GM12801 (cell line): ENCODE data around the gene GUCA1C.

Experiments used
- TF ChIP-seq, protein P1 (sequence below): IDR thresholded peaks from one replicate; pipeline ENCODE4 v1.5.1; 2011; ENCODE audit warnings: control low read depth; ENCODE audit not compliant: insufficient read length; ENCODE audit errors: extremely low read depth

The GUCA1C gene

DNA sequence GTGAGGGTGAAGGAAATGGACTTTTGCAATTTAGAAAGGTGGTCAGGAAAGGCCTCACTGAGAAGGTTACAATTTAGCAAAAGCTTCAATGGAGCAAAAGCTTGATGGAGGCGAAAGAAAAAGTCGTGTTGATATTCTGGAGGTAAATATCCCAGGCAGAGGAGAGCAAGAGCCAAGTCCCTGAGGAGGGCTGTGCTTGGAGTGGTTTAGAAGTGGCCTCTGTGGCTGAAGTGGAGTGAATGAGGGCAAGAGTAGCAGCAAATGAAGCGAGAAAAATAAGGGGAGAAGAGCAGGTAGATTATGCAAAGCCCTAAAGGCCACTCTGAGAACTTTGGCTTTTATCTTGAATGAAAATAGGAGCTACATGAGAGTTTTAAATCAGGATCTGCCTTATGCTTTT lies 54.1 kb downstream of the GUCA1C start:
- TF ChIP-seq, protein P1, sequence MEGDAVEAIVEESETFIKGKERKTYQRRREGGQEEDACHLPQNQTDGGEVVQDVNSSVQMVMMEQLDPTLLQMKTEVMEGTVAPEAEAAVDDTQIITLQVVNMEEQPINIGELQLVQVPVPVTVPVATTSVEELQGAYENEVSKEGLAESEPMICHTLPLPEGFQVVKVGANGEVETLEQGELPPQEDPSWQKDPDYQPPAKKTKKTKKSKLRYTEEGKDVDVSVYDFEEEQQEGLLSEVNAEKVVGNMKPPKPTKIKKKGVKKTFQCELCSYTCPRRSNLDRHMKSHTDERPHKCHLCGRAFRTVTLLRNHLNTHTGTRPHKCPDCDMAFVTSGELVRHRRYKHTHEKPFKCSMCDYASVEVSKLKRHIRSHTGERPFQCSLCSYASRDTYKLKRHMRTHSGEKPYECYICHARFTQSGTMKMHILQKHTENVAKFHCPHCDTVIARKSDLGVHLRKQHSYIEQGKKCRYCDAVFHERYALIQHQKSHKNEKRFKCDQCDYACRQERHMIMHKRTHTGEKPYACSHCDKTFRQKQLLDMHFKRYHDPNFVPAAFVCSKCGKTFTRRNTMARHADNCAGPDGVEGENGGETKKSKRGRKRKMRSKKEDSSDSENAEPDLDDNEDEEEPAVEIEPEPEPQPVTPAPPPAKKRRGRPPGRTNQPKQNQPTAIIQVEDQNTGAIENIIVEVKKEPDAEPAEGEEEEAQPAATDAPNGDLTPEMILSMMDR, result no peak

DNA sequence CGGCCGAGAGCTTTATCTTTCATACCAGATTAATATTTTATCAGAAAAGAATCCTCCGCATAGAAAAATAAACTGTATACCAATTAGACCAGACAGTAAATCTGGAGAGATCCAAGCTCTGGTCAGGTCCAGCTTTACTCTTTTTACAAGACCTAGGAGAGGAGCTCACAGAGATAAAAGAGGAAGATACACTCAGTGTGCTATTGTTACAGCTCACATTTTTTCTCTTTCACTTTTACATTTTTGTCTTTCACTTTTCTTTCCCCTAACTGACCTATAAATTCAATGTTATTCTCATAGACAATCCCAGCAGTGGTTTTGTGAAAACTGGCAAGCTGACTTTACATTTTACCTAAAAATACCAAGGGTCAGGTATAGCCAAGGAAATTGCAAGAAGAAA lies 55.8 kb downstream of the GUCA1C start:
- TF ChIP-seq, protein P1, result no peak

DNA sequence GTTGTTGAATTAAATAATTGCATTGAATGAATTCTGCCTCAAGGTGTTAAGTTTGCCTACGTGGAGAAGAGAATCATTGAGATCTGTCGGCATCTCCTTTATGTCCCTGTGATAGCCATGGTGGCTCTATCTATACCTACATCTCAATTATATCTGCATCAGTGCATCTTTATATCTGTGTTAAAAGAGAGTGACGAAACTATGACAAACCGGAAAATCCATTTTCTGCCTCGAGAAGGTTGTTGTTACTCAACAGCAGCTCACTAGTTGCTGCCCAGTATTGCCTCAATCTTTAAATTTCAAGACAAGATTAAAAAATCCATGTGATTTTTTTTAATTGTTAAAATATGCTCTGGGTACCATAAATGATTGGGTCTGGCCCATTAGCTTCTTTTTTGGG lies 58.7 kb downstream of the GUCA1C start:
- TF ChIP-seq, protein P1, result no peak

DNA sequence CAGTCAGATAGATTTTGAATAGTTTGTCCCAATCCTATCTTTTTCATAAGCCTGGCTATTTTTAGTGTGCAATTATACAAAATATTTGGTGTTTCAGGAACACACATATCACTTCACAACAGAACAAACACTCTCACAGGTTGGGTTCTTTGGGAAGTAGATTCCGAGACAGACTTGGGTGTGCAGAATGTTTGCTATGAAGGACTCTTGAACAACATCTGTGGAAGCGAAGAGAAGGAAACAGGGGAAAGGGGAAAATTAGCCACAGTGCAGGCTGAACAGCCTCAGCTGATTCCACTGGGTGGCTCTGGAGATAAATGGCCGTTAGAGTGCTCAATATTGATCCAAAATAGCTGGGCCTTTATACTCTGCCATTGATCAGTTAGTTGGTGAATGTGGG lies 61.8 kb downstream of the GUCA1C start:
- TF ChIP-seq, protein P1, result no peak

DNA sequence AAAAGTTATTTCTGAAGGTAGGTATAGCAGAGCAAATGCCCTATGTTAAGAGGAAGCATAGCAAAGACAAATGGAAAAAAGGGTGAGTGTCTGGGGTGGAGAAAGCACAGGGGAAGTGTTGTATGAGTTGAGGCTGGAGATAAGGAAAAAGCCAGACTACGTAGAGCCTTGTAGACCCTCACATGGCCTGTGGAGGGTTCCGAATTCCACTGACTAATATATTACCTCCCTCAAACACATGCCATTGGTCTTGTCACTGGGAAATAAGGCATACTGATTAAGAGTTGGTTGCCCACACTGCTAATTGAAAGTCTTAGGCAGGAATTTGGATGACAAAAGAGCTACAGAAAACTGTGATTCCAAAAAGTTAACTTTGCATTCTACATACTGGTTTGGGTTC lies 65.9 kb downstream of the GUCA1C start:
- TF ChIP-seq, protein P1, result no peak

DNA sequence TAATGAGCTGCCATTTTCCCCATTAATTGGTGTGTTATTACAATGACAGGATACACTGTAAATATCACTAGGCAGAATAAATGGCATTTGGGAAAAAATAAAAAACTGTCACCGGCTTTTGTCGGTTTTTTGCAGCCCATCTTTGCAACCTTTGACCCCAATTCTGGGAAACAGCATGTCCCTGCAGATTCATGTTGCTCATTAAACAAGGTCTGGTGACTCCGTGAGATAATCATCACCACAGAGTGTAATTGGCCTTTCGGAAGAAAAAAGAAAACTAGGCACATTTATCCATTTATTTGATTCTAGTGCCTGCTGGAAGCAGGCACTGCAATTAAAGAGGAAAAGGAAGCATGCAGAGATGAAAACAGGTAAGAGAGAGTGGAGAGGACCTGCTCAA lies 66.6 kb downstream of the GUCA1C start:
- TF ChIP-seq, protein P1, result no peak

DNA sequence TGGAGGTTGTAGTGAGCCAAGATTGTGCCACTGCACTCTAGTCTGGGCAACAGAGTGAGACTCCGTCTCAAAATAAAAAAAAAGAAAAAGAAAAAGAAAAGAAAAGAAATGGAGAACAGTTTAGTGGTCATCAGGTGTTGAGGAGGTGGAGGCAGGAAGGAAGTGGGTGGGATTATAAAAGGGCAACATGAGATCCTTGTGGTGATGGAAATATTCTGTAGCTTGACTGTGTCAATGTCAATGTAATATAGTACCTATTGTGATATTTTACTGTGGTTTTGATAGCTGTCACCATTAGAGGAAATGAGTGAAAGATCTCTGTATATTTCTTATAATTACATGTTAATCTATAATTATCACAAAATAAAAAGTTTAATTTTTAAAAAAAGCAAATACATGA lies 70.3 kb downstream of the GUCA1C start:
- TF ChIP-seq, protein P1, result no peak

DNA sequence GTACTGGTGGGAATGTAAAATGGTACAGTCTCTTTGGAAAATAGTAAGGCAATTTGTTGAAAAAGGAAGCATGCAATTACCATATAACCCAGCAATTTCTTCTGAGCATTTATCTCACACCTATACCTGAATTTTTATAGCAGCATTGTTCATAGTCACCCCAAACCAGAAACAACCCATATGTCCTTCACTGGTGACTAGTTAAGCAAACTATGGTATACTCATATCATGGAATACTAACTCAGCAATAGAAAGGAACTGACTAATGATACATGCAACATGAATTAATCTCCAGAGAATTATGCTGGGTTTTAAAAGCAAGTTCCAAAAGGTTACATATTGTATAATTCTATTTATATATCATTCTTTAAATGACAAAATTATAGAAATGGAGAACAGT lies 70.9 kb downstream of the GUCA1C start:
- TF ChIP-seq, protein P1, result no peak
